Lung microvascular endothelial cell (primary cell): Measurements from ENCODE around the gene UQCRC1. TPM values are rescaled to one million over a fixed set of nuclear protein-coding genes. Genes with fewer than 3 reads are reported as not detected.
"Not testable (repeated sequence)": the region's sequence is repeated elsewhere in the genome, so short reads cannot be mapped to it uniquely, and the experiment has no call there.

ENCODE experiments used
- DNase-seq, 2 donors: peaks; one replicate each; pipeline versions ENCODE4 v3.0.0 to v3.0.0-alpha.2; 2010; ENCODE audit warnings: low read depth in 2 of 2
- total RNA-seq: library from RNA; depleted of rRNA; stranded (reverse); fragments of >200 nt; gene quantifications from 2 replicates; pipeline ENCODE4 v1.2.1, GENCODE V29; 2014

The UQCRC1 gene
- total RNA-seq, 1 donor from 2014 or later: 187 TPM

GRCh38 chr3:48555231-48555948, 54.1 kb downstream of the UQCRC1 start:
- DNase-seq: no peak

GRCh38 chr3:48553886-48554845, 55.3 kb downstream of the UQCRC1 start:
- no peak for DNase-seq

- no peak for DNase-seq
Observed at GRCh38 chr3:48553361-48553760, 56.1 kb downstream of the UQCRC1 start.

- DNase-seq: no peak
Observed at GRCh38 chr3:48552111-48552951, 57.1 kb downstream of the UQCRC1 start.

GRCh38 chr3:48551651-48552050, 57.8 kb downstream of the UQCRC1 start:
- not testable (repeated sequence) for DNase-seq

Other genes with a start within 250 kb of the UQCRC1 start
- not detected in 2 replicates for gene FBXW12, start 237.4 kb downstream of the UQCRC1 start, total RNA-seq
- 16.1 and 17.0 TPM in 2 replicates for gene PLXNB1, start 179.6 kb downstream of the UQCRC1 start, total RNA-seq
- 8.9 and 10.1 TPM in 2 replicates for gene CCDC51, start 169.5 kb downstream of the UQCRC1 start, total RNA-seq
- 237 and 246 TPM in 2 replicates for gene TMA7, start 169.4 kb downstream of the UQCRC1 start, total RNA-seq
- gene ATRIP, start 162.9 kb downstream of the UQCRC1 start, total RNA-seq: 3.7 and 4.6 TPM in 2 replicates
- gene SHISA5, start 105.5 kb downstream of the UQCRC1 start, total RNA-seq: 65.6 and 68.5 TPM in 2 replicates
- 0.60 and 1.5 TPM in 2 replicates for gene PFKFB4, start 52.8 kb downstream of the UQCRC1 start, total RNA-seq
- not detected in 2 replicates for gene UCN2, start 45.9 kb downstream of the UQCRC1 start, total RNA-seq
- gene COL7A1, start 14.3 kb downstream of the UQCRC1 start, total RNA-seq: under 0.01 and 0.22 TPM in 2 replicates
- gene TMEM89, start 12.1 kb upstream of the UQCRC1 start, total RNA-seq: not detected in 2 replicates
- gene SLC26A6, start 25.8 kb upstream of the UQCRC1 start, total RNA-seq: 8.3 and 9.7 TPM in 2 replicates
- 0.20 and 0.22 TPM in 2 replicates for gene CELSR3, start 53.2 kb upstream of the UQCRC1 start, total RNA-seq
- gene NCKIPSD, start 76.3 kb upstream of the UQCRC1 start, total RNA-seq: 4.2 and 5.2 TPM in 2 replicates
- 29.0 and 39.3 TPM in 2 replicates for gene IP6K2, start 107.6 kb upstream of the UQCRC1 start, total RNA-seq
- 22.9 and 26.6 TPM in 2 replicates for gene PRKAR2A, start 238.2 kb upstream of the UQCRC1 start, total RNA-seq